NCI-H2029 (cell line): Measurements from ENCODE around the gene FAM43A.
A peak's percentile ranks its signal among the peaks of the same experiment; 100 is the strongest.

Source experiments
- DNase-seq: peaks from one replicate; lab custom pipeline; 2025; lab: John Stamatoyannopoulos, UW

Gene FAM43A, protein sequence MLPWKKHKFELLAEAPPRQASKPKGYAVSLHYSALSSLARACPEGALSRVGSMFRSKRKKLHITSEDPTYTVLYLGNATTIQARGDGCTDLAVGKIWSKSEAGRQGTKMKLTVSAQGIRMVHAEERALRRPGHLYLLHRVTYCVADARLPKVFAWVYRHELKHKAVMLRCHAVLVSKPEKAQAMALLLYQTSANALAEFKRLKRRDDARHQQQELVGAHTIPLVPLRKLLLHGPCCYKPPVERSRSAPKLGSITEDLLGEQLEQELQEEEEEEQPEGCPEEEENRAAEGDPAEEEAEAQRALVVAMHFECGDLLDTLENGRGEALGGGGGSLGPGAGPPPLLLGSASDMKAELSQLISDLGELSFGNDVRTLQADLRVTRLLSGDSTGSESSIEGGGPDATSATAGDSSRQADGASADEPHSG

GRCh38 chr3:194685718-194686413, at the start of gene FAM43A:
TSS of gene FAM43A (plus strand) at chr3:194685883. CDS start at chr3:194686827, 944 bp downstream.
- peak; percentile 69 for DNase-seq

DNA sequence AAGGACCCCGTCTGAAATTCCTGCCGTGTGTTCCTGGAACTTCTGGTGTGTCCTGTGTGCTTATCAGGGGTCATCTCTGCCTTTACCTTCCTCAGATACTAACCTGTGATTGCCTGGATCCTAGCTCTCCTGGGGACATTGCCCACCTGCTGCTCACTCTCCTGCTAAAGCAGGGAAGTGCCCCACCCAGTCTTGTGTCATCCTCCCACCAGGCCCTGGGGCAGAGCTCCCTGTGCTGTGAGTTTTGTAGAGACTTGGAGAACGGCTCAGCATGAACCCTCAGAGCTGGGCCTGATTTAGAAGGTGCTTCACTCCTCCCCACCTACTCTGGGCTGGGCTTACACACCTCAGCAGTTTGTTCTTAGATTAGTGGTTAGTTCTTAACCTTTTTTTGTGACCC, 48.6 kb upstream of the FAM43A start:
- DNase-seq: no peak

DNA sequence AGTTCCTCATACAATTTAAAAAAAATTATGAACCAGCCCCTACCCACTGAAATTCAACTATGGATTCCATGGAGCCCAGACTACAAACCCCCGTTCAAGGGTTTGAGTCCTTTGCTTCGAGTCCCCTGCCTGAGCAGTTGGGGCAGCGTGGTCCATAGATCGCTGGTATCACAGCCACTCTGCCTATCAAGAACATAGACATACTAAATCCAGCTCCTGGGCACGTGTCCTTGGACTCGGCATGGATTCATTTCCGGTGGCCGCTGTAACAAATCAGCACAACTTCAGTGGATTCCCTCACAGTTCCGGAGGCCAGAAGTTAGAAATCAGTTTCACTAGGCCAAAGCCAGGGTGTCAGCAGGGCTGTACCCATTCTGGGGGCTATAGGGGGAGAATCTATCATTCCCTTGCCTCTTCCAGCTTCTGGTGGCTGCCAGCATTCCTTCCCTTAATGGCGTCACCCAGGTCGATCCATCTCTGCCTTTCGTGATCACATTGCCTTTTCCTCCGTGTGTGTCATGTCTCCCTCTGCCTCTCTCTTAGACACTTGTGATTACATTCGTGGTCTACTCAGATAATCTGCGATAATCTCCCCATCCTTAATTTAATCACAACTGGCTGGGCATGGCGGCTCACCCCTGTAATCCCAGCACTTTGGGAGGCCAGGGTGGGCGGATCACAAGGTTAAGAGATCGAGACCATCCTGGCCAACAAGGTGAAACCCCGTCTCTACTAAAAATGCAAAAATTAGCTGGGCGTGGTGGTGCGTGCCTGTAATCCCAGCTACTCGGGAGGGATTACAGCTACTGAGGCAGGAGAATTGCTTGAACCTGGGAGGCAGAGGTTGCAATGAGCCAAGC, 47.9 kb upstream of the FAM43A start:
- no peak for DNase-seq

- no peak for DNase-seq
Measured at GRCh38 chr3:194638991-194639605, 46.6 kb upstream of the FAM43A start.

DNA sequence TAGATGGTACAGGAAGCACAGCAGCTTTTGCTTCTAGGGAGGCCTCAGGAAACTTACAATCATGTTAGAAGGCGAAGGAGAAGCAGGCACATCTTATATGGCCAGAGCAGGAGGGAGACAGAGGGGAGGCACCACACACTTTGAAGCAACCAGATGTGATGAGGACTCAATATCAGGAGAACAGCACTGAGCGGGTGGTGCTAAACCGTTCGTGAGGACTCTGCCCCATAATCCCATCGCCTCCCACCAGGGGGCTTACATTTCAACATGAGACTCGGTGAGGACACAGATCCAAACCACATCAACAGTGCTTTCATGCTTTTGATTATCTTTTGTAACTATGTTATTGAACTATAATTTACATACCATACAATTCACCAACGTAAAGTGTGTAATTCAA, 44.9 kb upstream of the FAM43A start:
- no peak for DNase-seq

DNA sequence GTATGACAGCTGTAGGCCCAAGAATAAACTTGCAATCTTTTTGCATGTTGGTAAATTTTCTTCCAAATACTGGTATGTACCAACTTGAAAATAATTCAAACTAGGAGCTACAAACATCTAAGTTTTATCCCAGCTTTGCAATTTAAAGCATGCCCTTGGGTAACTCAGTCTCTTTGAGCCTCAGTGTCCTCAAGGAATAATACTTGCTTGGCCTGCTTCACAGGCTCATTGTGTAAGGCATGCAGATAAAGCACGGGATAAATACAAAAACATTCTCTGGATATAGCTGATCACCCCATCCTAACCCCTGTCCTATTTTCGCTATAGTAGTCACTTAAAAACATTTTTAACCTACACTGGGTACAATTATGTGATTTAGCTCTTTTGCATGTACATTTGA, 42.9 kb upstream of the FAM43A start:
- no peak for DNase-seq

- DNase-seq: no peak
Measured at GRCh38 chr3:194647747-194648146, 37.9 kb upstream of the FAM43A start.

GRCh38 chr3:194654443-194654842, 31.2 kb upstream of the FAM43A start:
- DNase-seq: no peak

- no peak for DNase-seq
Measured at GRCh38 chr3:194657439-194657838, 28.2 kb upstream of the FAM43A start.

DNA sequence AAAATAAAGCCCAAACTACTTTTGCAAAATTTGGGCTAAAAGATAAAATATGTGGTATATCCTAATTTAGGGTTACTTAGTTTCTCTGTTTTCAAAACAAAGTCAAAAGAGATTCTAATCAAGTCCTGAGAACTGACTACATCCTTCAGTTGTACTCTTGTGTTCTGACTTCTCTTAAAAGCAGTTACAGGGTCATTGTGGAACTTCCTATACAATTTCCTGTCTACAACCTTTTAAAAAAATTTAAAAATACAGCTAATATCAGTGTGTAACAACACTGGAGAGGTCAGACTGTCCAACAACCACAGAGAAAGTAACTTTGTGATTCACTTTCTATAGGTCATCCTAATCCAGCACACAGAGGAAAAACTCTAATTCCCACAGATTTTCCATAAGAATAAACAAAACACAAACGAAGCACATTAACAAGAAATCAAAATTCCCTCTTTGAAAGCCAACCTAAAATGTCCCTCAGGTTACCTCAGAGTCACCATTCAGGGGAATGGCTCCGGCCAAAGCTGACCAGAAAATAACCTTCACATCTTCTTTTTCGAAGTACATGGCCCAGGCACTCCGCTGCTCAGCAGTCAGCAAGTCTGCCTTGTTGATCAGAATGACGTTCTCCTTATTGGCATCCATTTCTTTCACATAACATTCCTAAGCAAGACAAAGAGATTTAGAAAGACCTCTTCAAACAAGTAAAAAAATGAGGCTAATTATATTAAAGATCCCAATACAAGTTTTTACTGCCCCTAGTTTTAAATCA, 27.0 kb upstream of the FAM43A start:
- no peak for DNase-seq

DNA sequence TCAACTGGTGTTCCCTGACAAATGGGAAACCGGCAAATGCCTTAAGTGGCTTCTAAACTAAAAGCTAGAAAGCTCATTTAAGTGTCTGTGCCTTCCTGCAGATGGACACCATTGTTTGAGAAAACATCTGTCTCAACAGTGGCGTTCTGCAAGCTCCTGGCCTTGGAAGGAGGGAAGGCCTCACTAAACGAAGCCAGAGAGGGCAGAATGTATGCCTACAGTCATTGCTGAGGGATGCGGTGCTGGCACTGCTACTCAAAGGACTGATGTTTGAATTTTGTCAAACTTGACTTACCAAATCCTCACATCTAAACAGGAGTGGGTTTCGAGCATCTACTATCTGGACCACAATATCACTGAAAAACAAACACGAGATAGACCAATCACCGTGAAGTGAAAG, 25.9 kb upstream of the FAM43A start:
- DNase-seq: no peak

- no peak for DNase-seq
Measured at GRCh38 chr3:194661374-194661773, 24.3 kb upstream of the FAM43A start.

GRCh38 chr3:194661946-194662345, 23.7 kb upstream of the FAM43A start:
- DNase-seq: no peak

DNA sequence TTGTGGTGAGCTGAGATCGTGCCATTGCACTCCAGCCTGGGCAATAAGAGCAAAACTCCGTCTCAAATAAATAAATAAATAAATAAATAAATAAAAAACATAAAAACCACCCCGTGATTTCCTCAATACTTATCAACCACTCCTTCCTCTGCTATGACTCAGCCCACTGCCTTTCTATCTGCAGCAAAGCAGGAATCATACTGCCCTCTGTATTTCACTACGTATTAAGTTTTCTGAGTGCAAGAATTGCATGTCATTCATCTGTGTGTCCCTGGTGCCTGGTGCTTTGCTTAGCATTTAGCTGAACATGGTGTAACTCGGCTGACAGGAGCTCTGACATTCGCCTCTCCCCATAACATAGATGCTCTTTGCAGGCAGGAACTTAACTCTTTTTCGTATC, 20.8 kb upstream of the FAM43A start:
- no peak for DNase-seq

GRCh38 chr3:194667363-194667762, 18.3 kb upstream of the FAM43A start:
- DNase-seq: no peak

- peak; percentile 45 for DNase-seq
Measured at GRCh38 chr3:194671511-194671899, 14.2 kb upstream of the FAM43A start.

DNA sequence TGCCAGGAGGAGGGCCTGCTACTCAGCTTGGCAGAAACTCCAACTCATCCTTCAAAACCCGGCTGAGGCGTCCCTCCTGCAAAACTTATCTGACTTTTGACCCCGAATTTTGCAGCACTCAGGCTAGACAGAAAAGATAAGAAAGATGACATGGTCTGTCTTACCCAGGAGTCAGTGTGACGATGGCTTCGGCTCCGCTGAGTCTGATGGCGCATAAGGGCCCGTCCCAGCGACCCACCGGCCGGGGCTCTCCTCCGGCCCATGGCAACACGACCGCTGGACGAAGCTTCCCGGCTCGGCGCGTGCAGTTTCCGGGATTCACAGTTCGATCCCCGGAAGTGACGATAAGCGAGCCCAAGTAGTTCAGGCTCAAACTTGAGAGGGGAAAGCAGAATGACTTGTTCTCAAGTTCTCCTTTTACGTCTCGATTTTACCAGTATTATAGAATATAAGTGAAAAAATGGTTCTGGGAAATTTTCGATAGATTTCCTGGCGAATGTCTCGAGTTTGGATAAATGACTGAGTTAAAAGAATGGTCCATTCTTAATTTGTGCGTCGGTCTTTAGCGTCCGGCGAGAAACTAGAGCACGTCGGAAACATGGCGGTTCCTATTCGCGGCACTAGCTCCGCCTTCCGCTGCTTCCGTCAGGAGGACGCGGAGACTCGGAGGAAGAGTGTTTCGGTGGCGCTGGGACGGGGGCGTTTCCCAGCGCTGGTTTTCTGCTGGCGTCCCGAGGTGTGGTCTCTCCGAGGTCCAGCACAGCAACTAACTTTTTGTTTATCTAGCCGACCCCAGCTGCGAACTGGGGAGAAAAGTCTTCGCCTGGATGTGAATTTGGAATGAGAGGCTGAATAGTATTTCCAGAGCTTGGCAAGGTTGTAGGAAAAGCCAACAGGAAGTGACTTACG, 13.5 kb upstream of the FAM43A start, which contains the start of gene LSG1:
TSS of gene LSG1 (minus strand) at position 292 of the 909 bp plus-strand sequence. CDS start at position 263, 29 bp downstream.
- DNase-seq: peak; percentile 94

- DNase-seq: peak; percentile 15
Measured at GRCh38 chr3:194672876-194673275, 12.8 kb upstream of the FAM43A start.

DNA sequence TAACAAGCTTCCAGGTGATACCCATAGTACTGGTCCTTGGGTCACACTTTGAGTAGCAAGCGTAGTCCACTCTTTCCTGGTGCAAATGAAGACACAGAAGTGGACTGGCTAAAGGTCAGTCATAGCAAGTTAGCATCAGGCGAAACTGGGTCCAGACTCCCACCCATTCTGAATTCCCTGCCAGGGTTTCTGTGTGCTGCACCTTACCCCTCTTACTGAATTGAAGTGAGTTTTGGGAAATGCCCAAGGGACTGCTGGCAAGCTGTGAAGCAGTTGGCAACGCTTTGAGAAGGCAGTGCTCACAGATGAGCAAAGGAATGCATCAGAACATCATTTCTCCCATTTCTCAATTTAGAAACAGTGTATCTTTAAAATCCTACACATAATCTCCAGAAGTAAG, 11.9 kb upstream of the FAM43A start:
- no peak for DNase-seq

- no peak for DNase-seq
Measured at GRCh38 chr3:194675081-194675640, 10.5 kb upstream of the FAM43A start.
